LNCaP clone FGC (cell line): ENCODE measurements around the gene DIPK1C.

Source experiments
- DNase-seq: peaks from one replicate; pipeline ENCODE4 v3.0.0-alpha.2; 2011; ENCODE audit warnings: low read depth
- H3K4me3 ChIP-seq: 2 replicates; pipeline ENCODE4 v1.5.1; 2011; ENCODE audit warnings: mild to moderate bottlenecking, low read depth, low read length, control low read depth
- TF ChIP-seq, protein P1 (sequence below): IDR thresholded peaks from 2 replicates; pipeline ENCODE4 v1.5.1; 2012; ENCODE audit warnings: mild to moderate bottlenecking; ENCODE audit not compliant: control insufficient read depth, insufficient read depth; ENCODE audit errors: extremely low read depth

The DIPK1C gene

DNA sequence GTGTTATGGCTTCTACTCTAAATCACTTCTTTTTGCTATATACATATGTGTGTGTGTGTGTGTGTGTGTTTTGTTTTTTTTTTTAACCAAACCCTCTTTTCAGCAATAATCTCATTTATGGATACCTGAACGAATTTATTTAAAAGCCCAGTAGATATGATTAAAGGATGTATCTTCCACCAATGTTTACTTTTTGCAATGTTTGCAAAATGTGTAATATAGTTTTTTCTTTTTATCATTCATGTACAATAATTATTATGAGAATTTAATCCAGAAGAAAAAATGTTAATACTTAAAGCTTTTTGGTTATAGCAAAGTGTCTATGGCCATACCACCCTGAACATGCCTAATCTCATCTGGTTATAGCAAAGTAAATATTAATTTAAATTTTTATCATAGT is 37.4 kb upstream of the DIPK1C start:
- TF ChIP-seq, protein P1, sequence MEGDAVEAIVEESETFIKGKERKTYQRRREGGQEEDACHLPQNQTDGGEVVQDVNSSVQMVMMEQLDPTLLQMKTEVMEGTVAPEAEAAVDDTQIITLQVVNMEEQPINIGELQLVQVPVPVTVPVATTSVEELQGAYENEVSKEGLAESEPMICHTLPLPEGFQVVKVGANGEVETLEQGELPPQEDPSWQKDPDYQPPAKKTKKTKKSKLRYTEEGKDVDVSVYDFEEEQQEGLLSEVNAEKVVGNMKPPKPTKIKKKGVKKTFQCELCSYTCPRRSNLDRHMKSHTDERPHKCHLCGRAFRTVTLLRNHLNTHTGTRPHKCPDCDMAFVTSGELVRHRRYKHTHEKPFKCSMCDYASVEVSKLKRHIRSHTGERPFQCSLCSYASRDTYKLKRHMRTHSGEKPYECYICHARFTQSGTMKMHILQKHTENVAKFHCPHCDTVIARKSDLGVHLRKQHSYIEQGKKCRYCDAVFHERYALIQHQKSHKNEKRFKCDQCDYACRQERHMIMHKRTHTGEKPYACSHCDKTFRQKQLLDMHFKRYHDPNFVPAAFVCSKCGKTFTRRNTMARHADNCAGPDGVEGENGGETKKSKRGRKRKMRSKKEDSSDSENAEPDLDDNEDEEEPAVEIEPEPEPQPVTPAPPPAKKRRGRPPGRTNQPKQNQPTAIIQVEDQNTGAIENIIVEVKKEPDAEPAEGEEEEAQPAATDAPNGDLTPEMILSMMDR: no peak
- H3K4me3 ChIP-seq: no peak overlapping the region
- DNase-seq: no peak

GRCh38 chr18:74493689-74494088 is 36.6 kb upstream of the DIPK1C start:
- peak; percentile 54 for DNase-seq

GRCh38 chr18:74492259-74492658 is 35.2 kb upstream of the DIPK1C start:
- TF ChIP-seq, protein P1: no peak
- no peak for DNase-seq
- H3K4me3 ChIP-seq: no peak overlapping the region

More at GRCh38 chr18:74493689-74494088, 36.6 kb upstream of the DIPK1C start:
- TF ChIP-seq, protein P1: peak; percentile 94
- no peak overlapping the region for H3K4me3 ChIP-seq

DNA sequence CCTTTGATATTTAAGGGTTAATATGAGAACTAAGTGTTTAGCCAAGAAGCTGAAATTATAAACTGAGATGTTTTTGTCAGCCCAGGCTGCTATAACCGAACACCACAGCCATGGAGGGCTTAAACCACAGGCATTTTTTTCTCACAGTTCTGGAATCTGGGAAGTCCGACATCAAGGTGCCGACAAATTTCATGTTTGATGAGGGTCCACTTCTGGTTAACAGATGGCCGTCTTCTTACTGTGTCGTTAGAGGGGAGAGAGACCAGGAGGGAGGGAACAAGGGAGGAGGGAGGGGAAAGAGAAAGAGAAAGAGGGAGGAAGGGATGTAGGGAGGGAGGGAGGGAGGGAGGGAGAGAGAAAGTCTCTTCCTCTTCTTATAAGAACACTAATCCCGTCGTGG is 32.6 kb upstream of the DIPK1C start:
- no peak for DNase-seq
- H3K4me3 ChIP-seq: no peak overlapping the region
- TF ChIP-seq, protein P1: no peak

DNA sequence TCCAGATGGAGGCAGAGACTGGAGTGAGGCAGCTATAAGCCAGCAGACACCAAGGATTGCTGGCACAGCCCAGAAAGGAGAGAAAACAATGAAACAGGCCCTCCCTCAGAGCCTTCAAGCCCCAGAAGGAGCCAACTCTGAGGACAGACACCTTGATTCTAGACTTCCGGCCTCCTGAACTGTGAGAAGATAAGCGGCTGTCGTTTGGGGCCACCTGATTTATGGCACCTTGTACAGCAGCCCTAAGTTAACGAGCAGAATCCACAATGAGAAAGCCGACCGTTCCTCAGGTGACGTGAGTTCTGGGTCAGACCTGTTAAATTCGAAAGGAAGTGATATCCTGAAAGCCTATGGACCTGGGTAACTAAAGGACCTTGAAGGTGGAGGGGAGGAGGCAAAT is 31.8 kb upstream of the DIPK1C start:
- no peak overlapping the region for H3K4me3 ChIP-seq
- TF ChIP-seq, protein P1: no peak
- no peak for DNase-seq

DNA sequence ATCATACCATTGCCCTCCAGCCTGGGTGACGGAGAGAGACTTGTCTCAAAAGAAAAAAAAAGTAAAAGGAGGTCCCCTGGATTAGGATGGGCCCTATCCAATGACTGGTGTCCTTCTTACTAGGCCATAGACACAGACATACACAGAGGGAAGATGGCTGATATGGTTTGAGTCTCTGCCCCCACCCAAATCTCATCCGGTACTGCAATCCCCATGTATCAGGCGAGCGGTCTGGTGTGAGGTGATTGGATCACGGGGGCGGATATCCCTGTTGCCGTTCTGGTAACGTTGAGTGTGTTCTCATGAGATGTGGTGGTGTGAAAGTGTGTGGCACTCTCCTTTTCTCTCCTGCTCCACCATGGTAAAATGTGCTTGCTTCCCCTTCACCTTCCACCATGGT is 31.2 kb upstream of the DIPK1C start:
- TF ChIP-seq, protein P1: no peak
- no peak for DNase-seq
- H3K4me3 ChIP-seq: no peak overlapping the region

- TF ChIP-seq, protein P1: no peak
- H3K4me3 ChIP-seq: no peak overlapping the region
- no peak for DNase-seq
Observed at GRCh38 chr18:74486119-74486849, 29.2 kb upstream of the DIPK1C start.
